ENCODE results near the gene PLCH2.
A peak's percentile ranks its signal among the peaks of the same experiment; 100 is the strongest.

The PLCH2 gene

DNA sequence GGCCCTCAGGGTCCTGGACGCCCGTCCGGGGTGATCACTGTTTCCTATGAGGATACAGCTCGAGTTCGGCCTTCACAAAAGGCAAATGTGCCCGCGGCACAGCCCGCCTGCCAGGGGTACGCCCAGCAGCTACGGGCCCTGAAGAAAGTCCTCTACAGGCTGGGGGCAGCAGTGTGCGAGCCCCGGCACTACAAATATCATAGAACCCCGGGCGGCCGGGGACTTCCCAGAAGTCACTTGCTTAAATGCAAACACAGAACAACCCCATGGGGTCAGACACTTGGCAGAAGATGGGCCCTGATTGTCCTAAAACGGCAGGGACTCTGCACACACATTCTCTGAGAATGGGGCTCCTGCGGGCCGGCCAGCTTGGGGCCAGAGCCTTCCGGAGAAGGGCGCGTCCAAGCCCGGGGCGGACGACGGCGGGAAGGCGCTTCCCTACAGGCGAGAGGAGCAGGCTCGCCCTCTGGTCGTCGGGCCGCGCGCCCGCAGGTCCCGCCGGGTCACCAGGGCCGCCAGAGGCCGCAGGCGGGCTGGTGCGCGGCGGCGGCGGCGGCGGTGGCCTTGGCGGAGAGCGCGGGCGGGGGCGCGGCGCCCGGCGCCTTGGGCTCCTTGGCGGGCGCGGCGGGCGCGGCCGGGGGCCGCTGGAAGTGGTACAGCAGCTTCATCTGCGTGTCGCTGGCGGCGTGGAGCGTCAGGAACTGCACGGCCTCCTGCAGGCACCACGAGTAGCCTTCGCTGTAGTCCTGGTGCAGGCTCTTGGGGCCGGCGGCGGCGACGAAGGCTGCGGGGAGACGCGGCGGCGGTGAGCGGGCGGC is 53.1 kb downstream of the PLCH2 start:
- DNase-seq (ENCODE audit: low read depth) = no peak

DNA sequence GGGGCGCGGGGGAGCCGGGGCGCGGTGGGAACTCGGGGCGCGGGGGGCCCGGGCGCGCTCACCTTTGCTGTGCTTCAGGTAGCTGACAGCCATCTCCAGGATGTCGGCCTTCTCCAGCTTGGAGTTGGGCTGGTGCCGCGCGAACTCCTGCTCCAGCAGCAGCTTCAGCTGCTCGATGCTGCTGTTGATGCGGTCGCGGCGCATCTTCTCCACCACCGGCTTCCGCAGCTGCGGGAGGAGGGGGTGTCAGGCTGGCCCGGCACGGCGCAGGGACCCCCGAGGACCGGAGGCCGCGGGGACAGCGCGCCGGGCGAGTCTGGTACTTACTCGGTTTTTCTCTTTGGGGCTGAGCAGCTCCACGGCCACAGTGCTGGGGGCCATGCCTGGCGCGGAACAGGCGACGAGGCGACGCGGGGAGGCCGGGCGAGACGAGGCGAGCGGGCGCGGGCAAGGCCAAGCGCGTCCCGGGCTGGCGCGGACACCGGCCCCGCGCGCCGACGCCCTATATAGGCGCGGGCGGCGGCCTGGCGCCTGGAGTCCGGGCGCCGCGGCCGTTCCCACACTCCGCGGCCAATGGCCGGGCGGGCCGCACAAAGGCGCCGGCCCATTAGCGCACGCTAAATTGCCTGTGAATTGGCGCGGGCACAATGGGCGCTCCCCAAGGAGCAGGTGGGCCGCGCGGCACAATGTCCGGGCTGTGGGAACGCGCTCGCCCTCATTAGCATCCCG is 53.9 kb downstream of the PLCH2 start, which contains the start of gene HES5:
TSS of gene HES5 (minus strand) at position 480 of the 729 bp plus-strand sequence. CDS start at position 381, 99 bp downstream.
- DNase-seq (ENCODE audit: low read depth) = no peak

DNA sequence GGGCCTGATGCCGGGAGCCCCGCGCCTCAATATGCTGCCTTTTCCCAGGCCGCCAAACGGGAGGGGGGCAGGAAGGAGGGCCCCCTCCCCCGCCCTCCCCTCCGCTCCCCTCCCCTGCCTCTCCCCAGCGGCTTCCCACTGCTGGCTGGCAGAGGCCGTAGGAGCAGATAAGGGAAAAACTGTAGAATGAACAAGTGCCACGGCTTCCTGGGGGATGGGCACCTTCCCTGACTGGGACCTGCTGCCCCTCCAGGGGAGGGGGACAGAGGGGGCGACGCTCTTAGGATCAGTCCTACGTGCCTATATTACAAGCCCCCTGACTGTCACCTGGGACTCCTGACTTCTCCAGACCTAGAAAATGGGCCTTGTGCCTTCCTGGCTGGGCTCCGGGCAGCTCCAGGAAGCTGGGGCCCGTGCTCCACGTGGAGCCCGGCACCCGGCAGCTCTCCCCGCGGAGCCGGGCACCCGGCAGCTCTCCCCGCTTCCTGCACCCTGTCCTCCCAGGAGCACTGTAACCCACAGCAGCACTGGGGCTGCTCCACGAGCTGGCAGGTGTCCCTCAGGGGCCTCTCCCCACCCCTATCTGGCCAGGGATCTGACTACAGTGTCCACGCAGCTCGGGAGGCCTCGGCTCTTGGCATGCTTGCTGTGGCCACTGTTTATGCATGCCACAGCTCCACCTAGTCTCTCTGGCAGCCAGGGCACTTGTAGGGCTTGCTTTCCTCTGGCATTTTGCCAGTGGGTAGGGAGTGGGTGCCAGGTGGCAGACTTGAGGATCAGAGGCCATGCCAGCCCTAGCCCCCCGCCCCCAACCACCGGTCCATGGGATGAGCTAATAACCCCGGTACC is 54.6 kb downstream of the PLCH2 start:
- peak; percentile 41 for DNase-seq (ENCODE audit: low read depth)

DNA sequence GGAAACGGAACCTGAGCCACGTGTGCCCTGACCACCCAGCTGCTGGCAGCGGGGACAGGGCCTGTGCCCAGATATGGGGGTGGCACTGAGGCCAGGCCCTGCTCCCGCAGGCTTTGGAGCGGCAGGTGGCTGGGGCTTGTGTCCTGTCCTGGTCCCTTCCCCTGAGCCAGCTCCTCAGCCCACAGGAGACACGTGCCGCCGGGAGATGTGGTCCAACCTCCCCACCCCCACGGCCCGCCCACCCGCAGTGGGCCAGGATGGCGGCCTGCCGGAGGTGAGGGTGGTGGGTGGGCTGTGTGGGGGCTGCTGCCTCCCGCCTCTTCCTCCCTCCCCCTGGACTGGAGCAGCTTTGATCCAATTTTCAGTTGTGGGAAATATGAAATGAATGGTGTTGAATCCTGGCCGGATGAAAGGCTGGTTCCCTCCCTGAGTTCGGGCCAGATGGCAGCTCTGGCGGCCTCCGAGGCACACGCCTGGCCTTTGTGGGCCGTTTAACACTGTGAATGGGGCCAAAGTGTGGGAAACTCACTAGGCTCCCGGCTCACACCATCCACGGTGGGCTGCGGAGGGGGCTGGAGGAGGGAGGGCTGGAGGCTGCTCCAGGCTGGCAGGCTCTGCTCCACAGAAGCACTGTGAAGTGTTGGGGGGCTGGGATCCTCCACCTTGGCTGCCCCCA is 56.5 kb downstream of the PLCH2 start:
- no peak for DNase-seq (ENCODE audit: low read depth)

DNA sequence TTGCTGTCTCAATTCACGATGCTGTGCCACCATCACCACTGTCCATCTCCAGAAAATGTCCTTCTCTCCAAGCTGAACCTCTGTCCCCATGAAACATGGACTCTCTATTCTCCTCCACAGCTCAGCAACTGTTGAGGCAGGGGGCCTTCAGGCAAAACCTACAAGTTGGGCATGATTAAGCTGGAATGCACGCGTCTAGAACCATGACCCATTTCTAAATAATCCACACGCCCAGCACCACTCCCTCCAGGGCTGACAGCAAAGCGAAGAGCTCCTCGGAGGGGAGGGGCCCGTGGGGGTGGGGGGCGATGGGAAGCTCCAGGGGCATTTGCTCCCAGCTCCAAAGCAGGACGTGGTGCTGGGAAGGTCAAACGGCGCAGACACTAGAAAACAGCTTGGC is 57.3 kb downstream of the PLCH2 start:
- DNase-seq (ENCODE audit: low read depth) = peak; percentile 87

DNA sequence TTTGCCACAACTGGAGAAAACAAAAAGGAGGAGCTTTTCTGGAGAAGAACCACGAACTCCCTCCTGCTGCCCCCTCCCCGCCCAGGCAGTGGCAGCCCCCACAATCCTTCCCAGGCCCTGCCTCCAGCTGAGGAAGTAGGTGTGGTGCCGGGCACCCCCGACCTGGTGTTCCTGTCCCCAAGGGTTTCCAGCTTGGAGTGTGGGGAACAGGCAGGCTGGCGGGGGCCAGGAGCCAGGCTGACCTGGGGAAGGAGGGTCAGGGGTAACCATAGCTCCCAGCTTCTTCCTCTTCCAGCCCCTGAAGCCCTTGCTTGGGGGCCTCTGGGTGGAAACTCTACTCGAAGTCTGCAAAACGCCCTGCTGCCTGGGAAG is 58.2 kb downstream of the PLCH2 start:
- DNase-seq (ENCODE audit: low read depth) = no peak

DNA sequence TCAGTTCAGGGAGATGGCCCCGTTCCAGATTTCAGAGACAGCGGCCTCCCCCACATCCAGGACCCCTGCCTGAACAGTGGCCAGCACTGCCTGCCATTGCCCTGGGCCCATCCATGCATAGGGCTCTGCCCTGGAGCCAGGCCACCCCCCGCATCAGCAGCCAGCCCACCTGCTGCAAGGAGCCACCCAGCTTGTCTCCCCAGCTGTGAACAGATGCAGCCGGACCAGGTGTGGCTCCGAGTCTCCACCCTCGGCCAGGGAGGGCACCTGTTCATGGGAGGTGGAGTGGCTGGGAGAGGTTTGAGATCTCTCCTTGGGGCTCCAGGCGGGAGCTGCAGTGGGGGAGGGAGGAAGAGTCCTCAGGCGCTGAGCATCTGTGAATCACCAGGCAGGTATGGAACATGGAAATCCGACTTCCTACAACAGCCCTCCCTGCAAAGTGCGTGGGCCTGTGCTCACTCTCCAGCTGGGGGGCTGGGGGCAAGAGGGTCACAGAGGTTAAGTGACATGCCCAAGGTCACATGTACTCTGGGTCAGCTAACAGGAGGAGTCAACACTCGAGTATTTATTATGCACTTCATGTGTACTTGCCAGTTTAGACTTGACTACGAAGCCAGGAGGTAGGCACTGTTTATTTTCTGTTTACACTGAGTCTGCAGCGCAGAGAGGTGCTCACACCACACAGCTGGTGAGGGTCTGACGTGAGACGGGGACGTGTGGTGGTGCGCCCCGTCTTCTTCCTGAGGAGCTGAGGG is 58.8 kb downstream of the PLCH2 start:
- DNase-seq (ENCODE audit: low read depth) = peak; percentile 81

DNA sequence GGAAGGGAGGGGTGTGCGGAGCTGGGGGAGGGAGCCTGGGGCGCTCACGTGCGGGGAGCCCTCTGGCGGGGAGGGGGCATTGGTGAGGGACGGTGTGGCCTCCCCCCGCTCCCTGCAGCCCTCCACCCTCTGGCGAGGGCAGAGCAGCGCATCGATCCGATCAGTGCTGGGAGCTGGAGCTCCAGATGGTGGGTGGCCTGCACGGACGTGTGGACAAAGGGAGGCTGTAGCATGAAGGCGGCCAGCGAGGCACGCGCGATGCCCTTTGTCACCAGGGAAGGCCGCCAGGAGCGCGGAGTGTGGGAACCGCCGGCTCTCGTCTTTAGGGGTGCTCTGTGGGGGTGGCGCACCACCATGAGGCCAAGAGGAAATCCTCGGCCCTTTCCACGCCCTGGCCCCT is 59.4 kb downstream of the PLCH2 start:
- no peak for DNase-seq (ENCODE audit: low read depth)

DNA sequence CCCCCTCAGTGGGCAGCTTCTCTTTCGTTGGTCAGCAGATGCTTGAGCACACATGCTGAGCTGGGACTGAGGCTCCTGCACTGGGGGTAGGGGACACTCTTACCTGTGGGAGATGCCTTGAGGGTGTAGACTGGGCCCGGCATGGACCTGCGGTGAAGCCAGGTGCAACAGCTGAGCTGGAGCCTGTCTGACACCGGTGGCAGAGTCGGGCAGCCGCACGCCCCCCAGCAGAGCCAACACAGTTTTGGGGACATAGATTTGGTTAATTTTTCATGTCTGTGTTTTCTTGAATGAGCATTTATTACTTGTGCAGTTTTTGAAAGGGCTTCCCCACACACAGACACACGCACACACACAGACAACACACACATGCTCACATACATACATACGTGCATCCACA is 59.9 kb downstream of the PLCH2 start:
- no peak for DNase-seq (ENCODE audit: low read depth)

DNA sequence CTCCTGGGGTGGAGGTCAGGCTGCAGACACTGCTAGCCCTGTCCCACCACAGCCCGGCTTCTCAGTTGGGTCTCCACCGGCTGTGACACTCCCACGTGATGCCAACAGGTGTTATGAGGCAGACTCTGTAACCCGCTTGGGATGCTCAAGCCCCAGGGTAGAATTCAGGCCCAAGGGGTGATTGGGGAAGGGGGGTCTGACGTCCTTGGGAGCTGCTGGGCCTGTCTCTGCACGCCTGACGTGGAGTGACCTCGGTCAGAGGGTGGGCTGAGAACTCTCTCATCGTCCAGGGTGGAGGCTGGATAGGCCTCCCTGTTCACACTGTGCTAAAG is 61.7 kb downstream of the PLCH2 start:
- DNase-seq (ENCODE audit: low read depth) = no peak

DNA sequence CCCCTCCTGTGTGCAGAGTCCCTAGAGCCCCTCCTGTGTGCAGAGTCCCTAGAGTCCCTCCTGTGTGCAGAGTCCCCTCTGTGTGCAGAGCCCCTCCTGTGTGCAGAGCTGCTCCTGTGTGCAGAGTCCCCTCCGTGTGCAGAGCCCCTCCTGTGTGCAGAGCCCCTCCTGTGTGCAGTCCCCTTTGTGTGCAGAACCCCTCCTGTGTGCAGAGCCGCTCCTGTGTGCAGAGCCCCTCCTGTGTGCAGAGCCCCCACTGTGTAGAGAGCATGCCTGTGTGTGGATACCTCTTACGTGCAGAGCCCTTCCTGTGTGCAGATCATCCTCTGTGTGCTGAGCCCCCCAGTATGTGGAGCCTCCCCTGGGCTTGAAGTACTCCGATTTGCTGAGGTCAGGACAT is 62.3 kb downstream of the PLCH2 start:
- DNase-seq (ENCODE audit: low read depth) = no peak

DNA sequence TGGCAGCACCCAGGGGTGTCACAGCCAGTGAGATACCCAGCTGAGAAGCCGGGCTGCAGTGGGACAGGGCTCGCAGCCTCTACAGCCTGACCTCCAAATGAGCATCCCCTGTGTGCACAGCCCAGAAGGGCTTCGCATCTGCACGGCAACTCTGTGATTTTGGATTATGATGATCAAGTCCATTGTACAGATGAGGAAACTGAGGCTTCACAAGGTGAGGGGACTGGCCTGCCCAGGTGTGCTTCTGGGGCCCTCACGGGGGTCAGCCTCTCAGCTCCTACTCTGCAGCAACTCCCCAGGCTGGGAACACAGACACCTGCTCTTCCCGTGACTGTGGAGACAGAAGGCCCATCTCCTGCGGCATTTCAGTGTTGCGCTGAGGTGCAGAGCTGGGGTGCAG is 62.8 kb downstream of the PLCH2 start:
- DNase-seq (ENCODE audit: low read depth) = no peak

DNA sequence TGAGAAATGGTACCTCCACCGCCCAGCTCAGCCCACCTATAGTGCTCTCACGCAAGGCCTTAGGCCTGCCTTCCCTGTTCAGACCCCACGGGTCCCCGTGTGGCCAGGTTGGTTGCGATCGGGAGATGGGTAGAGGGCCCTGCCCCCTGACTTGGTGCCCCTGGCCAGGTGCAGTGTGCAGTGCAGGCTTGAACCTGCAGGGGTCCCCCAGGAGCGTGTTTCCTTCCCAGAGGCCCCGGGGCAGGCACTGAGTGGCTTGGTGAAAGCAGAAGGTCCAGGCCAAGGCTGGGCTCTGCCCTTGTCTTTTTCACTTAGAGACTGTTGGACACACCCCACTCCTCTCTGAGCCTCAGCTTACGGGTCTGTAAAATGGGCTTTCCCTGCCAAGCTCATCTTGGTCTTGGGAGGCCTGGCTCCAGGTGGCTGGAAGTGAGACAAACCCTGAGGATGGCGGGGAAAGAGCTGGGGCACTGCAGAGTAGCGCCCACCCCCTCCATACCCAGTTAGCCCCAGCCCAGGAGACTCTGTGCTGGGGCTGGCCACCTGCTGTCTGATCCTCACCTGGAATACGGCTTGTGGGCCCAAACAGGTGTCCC is 63.3 kb downstream of the PLCH2 start:
- DNase-seq (ENCODE audit: low read depth) = no peak

DNA sequence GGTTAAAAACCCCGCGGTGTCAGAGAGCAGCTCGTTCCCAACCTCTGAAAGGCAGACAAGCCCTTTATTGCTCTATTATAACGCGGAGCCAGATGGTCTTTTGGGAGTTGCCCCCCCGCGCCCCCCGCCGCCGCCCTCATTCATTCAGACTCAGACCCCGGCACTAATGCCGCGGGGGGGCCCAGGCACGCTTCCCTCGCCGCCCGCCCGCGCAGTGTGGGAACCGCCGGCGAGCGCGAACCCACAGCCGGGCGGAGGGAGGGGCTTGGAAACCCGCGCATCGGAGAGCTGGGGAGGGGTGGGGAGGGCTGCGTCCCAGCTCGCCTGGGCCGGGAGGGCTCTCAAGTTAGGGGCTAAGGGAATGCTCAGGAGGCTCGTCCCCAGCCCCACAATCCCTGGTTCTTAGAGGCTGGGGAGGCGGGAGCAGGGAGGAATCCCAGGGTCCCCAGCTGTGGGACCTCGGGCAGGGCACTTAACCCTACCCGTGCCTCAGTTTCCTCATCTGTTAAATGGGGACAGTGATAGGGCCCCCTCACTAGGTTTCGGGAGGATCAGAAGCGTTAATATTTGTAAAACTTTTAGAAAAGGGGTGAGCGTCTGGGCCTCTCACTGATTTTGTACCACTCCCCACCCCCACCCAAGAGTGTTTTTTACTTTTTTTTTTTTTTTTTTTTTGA is 64.9 kb downstream of the PLCH2 start:
- no peak for DNase-seq (ENCODE audit: low read depth)

DNA sequence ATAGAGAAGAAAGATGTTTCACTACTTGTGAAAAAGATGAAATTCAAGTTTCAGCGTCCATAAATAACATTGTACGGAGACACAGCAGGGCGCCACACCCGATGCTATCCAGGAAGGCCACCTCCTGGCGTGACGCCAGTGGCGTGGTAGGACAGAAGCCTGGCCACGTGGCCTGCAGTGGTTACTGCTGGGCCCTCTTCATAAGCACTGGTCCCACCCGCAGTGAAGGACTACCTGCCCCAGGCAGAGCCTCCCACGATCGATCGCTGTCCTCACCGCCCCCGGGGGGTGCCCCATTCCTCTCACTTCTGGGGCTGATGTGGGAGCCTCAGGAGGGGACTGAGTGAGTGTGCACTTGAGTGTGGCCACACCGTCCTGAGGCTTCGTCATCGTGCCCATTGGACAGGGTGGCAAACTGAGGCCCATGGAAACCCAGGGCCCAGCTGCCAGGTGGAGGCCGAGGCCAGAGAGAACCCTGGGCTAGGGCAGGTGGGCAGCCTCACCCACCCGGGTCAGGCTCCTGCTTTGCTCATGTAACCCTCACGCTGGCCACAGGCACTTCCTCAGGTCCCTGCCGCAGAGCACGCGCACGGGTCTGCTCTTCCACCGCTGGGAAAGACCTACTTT is 65.6 kb downstream of the PLCH2 start:
- DNase-seq (ENCODE audit: low read depth) = no peak

DNA sequence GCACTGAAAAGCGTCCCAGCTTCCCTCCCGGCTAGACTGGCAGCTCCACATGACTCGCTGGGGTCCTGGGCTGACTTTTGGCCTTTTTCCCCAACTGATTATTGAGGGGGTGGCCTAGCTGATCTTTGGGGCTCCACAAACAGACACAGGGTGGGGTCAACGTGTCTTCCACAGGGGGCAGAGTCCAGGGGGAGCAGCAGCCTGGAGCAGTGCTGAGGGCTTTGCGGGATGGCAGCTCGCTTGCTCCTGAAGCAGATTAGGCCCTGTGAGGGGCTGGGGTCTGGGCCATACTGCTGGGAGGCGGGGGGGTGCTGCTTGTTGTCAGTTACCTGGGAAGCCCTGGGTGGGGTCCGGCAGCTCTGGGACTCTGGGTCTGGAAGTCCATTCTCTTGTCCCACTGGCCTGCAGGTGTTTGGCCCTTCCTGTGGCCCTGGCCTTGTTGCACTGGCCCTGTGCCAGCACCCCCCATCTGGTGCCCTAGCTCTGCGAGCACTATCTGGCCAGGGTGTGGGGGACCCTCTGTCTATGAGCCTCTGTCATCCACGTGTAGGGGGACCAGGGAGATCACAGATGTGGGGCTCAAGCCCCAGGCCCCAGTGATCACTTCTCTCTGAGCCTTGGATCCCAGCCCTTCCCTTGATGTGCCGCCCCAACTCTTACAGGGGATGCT is 66.3 kb downstream of the PLCH2 start:
- no peak for DNase-seq (ENCODE audit: low read depth)

DNA sequence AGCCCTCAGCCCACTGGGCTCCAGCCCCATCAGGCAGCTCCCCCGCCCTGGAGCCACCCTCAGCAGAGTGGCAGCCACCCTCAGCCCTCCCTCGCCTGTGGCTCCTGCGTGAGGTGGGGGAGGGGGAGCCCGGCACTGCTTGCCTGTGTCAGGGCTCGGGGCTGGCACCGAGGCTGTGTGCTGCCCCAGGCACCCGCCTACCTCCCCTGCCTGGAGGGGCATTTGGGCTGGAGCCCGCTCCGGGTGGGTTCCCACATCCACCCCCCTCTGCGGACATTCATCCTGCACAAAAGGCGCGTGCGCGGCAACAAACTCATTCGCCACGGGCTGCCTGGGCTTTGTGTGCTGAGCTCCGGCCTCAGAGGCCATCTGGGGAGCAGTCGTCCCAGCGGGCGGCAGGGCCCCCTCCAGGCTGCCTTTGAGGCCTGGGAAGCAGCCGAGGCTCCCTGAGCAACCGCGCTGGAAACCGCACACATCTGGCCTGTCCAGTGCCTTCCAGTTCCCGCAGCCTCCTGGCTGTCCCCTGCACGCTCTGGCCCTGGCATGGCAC is 67.5 kb downstream of the PLCH2 start:
- peak; percentile 41 for DNase-seq (ENCODE audit: low read depth)

DNA sequence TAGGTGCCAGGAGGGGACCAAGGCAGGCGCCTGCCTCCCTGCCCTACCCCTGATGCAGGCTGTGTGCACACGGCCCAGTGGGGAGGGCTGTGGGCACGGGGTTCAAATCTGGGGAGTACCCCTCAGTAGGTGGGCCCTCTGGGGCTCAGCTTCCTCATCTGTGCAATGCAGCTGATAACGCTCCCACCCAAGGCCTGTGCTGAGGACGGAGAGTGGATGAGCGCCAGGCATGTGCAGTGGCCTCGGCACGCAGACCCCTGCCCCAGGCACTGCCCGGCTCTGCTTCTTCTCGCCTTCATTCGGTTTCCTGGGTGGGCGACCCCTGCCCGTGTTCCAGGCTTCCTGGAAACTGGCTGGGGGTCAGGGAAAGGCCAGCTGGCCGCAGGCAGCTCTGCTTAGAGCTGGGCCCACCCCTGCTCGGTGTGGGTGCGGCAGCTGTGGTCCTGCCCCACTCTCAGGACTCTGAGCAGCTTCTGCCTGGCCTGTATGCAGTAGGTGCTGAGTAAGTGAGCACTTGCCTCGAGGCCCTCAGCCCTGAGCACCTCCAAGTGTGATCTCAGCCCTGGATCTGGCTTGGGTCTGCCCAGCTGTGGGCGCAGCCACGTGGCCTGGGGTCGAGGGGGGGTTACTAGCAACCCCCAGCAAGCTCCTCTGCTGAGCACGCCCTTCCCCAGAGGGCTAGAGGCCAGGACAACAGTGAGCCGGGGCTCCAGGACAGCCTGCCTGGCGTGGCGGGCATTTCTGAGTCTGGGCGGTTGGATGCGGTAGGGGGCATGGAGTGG is 68.2 kb downstream of the PLCH2 start:
- DNase-seq (ENCODE audit: low read depth) = peak; percentile 19
